Liver (tissue), 9 donors: Measurements from ENCODE around the gene RNF144A. TPM values are rescaled to one million over a fixed set of nuclear protein-coding genes. Genes with fewer than 3 reads are reported as not detected.

Experiments used
- DNase-seq: peaks from one replicate; pipeline ENCODE4 v3.0.0-alpha.2; 2017; ENCODE audit warnings: low spot score
- H3K27ac ChIP-seq, 2 donors: one replicate each; pipeline ENCODE4 v1.7.0; 2013; ENCODE audit warnings: inconsistent platforms in 2 of 2, low read length in 2 of 2, control low read depth in 1 of 2, low read depth in 1 of 2, mild to moderate bottlenecking in 1 of 2
- H3K27me3 ChIP-seq, 4 donors: one replicate each; pipeline versions ENCODE4 v1.6.1 to v1.7.0; 2013; ENCODE audit warnings: low read length in 3 of 4, inconsistent platforms in 1 of 4, mild to moderate bottlenecking in 1 of 4, moderate library complexity in 1 of 4; ENCODE audit not compliant: control insufficient read depth in 4 of 4, insufficient read depth in 4 of 4
- H3K36me3 ChIP-seq, 4 donors: one replicate each; pipeline versions ENCODE4 v1.6.1 to v1.7.0; 2013; ENCODE audit warnings: low read length in 3 of 4, mild to moderate bottlenecking in 3 of 4, low read depth in 1 of 4, moderate library complexity in 1 of 4; ENCODE audit not compliant: control insufficient read depth in 4 of 4, insufficient read depth in 3 of 4
- H3K4me1 ChIP-seq, 4 donors: one replicate each; pipeline versions ENCODE4 v1.6.1 to v1.7.0; 2013; ENCODE audit warnings: low read length in 3 of 4, mild to moderate bottlenecking in 3 of 4, moderate library complexity in 1 of 4; ENCODE audit not compliant: control insufficient read depth in 4 of 4, insufficient read depth in 4 of 4
- H3K4me3 ChIP-seq, 3 donors: one replicate each; pipeline versions ENCODE4 v1.6.1 to v1.7.0; 2013; ENCODE audit warnings: low read length in 3 of 3, control low read depth in 1 of 3, low read depth in 1 of 3, mild to moderate bottlenecking in 1 of 3
- H3K9ac ChIP-seq, 2 donors: one replicate each; pipeline ENCODE4 v1.7.0; 2013; ENCODE audit warnings: low read length in 2 of 2, mild to moderate bottlenecking in 2 of 2, moderate library complexity in 2 of 2, control low read depth in 1 of 2, low read depth in 1 of 2
- H3K9me3 ChIP-seq, 4 donors: one replicate each; pipeline versions ENCODE4 v1.6.1 to v1.7.0; 2013; ENCODE audit warnings: low read length in 3 of 4; ENCODE audit not compliant: control insufficient read depth in 4 of 4
- EGR1 ChIP-seq, 2 donors: IDR thresholded peaks; 2 replicates each; pipeline ENCODE4 v1.6.1; 2016 to 2018; ENCODE audit warnings: antibody characterized with exemption in 2 of 2, low read depth in 2 of 2
- FOXA1 ChIP-seq: IDR thresholded peaks from 2 replicates; pipeline ENCODE4 v1.6.1; 2016; ENCODE audit warnings: antibody characterized with exemption
- FOXA2 ChIP-seq: IDR thresholded peaks from 2 replicates; pipeline ENCODE4 v1.6.1; 2016; ENCODE audit warnings: antibody characterized with exemption
- GABPA ChIP-seq, 2 donors: IDR thresholded peaks in 1 of 2; conservative IDR thresholded peaks in 1 of 2; 2 replicates each; pipeline ENCODE4 v1.6.1; 2016; ENCODE audit warnings: antibody characterized with exemption in 2 of 2, mild to moderate bottlenecking in 1 of 2, moderate library complexity in 1 of 2
- HNF4A ChIP-seq, 2 donors: conservative IDR thresholded peaks; 2 replicates each; pipeline ENCODE4 v1.6.1; 2016; ENCODE audit warnings: antibody characterized with exemption in 2 of 2, mild to moderate bottlenecking in 2 of 2
- HNF4G ChIP-seq: IDR thresholded peaks from 2 replicates; pipeline ENCODE4 v1.6.1; 2016; ENCODE audit warnings: antibody characterized with exemption
- JUND ChIP-seq, 2 donors: IDR thresholded peaks; 2 replicates each; pipeline ENCODE4 v1.6.1; 2016; ENCODE audit warnings: antibody characterized with exemption in 2 of 2
- NR2F2 ChIP-seq: IDR thresholded peaks from 2 replicates; pipeline ENCODE4 v1.6.1; 2016; ENCODE audit warnings: antibody characterized with exemption
- RAD21 ChIP-seq, 2 donors: IDR thresholded peaks; 2 replicates each; pipeline ENCODE4 v1.6.1; 2016; ENCODE audit warnings: antibody characterized with exemption in 2 of 2, mild to moderate bottlenecking in 2 of 2
- REST ChIP-seq: IDR thresholded peaks from 2 replicates; pipeline ENCODE4 v1.6.1; 2016; ENCODE audit warnings: antibody characterized with exemption, mild to moderate bottlenecking
- RXRA ChIP-seq, 2 donors: IDR thresholded peaks; 2 replicates each; pipeline ENCODE4 v1.6.1; 2017 to 2018; ENCODE audit warnings: antibody characterized with exemption in 2 of 2, mild to moderate bottlenecking in 1 of 2
- SP1 ChIP-seq: IDR thresholded peaks from 2 replicates; pipeline ENCODE4 v1.6.1; 2018; ENCODE audit warnings: antibody characterized with exemption, mild to moderate bottlenecking
- YY1 ChIP-seq: IDR thresholded peaks from 2 replicates; pipeline ENCODE4 v1.6.1; 2016; ENCODE audit warnings: antibody characterized with exemption, mild to moderate bottlenecking
- WGBS: extraction: QIAGEN DNeasy Blood & Tissue Kit; methylation state at CpG from one replicate; pipeline ENCODE4 v1.1.7; 2013; 5-methylcytosine and 5-hydroxymethylcytosine counted together
- polyA plus RNA-seq, 2 donors: library from polyadenylated mRNA; stranded (reverse) in 1 of 2; unstranded in 1 of 2; fragments of 200-250 nt in 1 of 2; fragments of >200 nt in 1 of 2; fragmentation: Nextera tagmentation in 1 of 2; extraction: Ambion mirVana in 1 of 2; gene quantifications; one replicate each; pipeline versions ENCODE4 v1.2.1 to v1.2.3, GENCODE V29; 2013 to 2015
- total RNA-seq, 2 donors: library from RNA; depleted of rRNA; stranded (reverse); fragments of >200 nt; gene quantifications; one replicate each; pipeline ENCODE4 v1.2.3, GENCODE V29; 2014
- TF ChIP-seq, protein P1 (sequence below): IDR thresholded peaks from 2 replicates; pipeline ENCODE4 v1.6.1; 2016; ENCODE audit warnings: antibody characterized with exemption
- TF ChIP-seq, protein P2 (sequence below): IDR thresholded peaks from 2 replicates; pipeline ENCODE4 v1.6.1; 2016; ENCODE audit warnings: antibody characterized with exemption
- TF ChIP-seq, protein P3 (sequence below): fragments of 150-350 bp; IDR thresholded peaks from 2 replicates; pipeline ENCODE4 v1.5.1; 2017; ENCODE audit warnings: improper control_type of control experiment, low read depth, low read length; ENCODE audit not compliant: missing input control
- TF ChIP-seq, protein P4 (sequence below): IDR thresholded peaks from 2 replicates; pipeline ENCODE4 v1.6.1; 2016; ENCODE audit warnings: antibody characterized with exemption
- donor health status: healthy.
- donor health status: healthy.
- donor health status: healthy.
- donor health status: healthy.
- donor health status: healthy.

RNF144A gene
- total and polyA plus RNA-seq, 4 donors = 1.0 to 10.4 (median 2.3) TPM

DNA sequence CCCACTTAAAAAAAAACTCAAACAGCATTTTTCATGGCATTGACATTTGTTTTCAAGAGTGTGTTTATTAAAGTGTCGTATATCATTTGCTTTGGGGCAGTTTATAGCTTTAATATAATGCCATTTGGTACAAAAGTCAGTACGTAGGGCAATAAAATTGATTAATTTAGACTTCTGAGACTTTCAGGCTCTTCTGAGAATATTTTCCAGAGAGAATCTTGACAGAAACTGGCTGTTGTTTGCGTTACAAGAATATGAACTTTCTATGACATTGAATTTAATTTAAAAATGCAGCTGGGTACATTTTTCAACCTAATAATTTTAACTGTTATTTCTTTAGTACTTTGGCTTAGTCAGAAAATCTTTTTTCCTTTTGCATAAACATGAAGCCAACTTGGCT is 98.9 kb downstream of the RNF144A start:
- WGBS = 92% methylated on average over 3 of the region's 3 CpGs

DNA sequence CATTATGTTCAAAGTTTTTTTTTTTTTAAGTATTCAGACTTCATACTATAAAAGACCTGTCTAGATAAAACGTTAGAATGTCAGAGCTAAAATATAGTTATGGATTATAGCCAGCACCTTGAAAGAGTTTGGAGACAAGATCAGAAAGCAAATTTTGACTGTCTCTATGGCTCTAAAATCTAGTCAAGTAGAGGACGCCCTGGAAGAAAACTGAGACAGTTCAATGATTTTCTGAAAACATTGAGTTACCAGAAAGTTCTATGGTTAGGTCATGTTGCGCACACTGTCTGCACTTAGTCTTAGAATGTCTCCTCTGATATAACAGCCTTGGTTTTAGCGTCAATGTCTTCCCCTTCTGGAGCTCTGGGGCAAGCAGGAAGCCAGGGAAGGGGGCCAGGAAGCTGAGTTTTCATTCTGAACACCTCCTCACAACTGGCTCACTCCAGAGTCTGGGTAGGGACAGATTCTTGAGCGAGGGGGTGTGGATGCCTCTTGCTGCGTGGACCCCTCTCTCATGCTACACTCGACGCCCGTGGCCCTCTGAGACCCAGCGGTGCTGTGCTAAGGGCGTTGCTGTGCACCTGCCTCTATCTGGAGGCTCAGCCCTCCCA is 99.5 kb downstream of the RNF144A start:
- 91% methylated on average over 11 of the region's 11 CpGs for WGBS
- no peaks in the 10 kb centered on the region for H3K4me1 ChIP-seq
- DNase-seq = no peak

More for the DNA sequence above, 98.9 kb downstream of the RNF144A start:
- no peaks in the 10 kb centered on the region for H3K9me3 ChIP-seq
- DNase-seq = no peak
- no peaks in the 10 kb centered on the region for H3K4me1 ChIP-seq
- TF ChIP-seq YY1 (no peak), HNF4G (no peak), GABPA (IDR thresholded peaks at IDR 0.05 in 1 of 2, conservative IDR thresholded peaks at IDR 0.05 in 1 of 2) (no peak), SP1 (no peak), NR2F2 (no peak), RAD21 (IDR thresholded peaks at IDR 0.05) (no peak), RXRA (IDR thresholded peaks at IDR 0.05) (no peak), FOXA1 (no peak), HNF4A (conservative IDR thresholded peaks at IDR 0.05) (no peak), EGR1 (IDR thresholded peaks at IDR 0.05; ENCODE audit: low read depth in 2 of 2) (no peak)
- TF ChIP-seq, protein P1, sequence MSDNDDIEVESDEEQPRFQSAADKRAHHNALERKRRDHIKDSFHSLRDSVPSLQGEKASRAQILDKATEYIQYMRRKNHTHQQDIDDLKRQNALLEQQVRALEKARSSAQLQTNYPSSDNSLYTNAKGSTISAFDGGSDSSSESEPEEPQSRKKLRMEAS = no peak
- TF ChIP-seq, protein P2, sequence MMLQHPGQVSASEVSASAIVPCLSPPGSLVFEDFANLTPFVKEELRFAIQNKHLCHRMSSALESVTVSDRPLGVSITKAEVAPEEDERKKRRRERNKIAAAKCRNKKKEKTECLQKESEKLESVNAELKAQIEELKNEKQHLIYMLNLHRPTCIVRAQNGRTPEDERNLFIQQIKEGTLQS = no peak
- TF ChIP-seq, protein P3, sequence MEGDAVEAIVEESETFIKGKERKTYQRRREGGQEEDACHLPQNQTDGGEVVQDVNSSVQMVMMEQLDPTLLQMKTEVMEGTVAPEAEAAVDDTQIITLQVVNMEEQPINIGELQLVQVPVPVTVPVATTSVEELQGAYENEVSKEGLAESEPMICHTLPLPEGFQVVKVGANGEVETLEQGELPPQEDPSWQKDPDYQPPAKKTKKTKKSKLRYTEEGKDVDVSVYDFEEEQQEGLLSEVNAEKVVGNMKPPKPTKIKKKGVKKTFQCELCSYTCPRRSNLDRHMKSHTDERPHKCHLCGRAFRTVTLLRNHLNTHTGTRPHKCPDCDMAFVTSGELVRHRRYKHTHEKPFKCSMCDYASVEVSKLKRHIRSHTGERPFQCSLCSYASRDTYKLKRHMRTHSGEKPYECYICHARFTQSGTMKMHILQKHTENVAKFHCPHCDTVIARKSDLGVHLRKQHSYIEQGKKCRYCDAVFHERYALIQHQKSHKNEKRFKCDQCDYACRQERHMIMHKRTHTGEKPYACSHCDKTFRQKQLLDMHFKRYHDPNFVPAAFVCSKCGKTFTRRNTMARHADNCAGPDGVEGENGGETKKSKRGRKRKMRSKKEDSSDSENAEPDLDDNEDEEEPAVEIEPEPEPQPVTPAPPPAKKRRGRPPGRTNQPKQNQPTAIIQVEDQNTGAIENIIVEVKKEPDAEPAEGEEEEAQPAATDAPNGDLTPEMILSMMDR = no peak
- TF ChIP-seq, protein P4, sequence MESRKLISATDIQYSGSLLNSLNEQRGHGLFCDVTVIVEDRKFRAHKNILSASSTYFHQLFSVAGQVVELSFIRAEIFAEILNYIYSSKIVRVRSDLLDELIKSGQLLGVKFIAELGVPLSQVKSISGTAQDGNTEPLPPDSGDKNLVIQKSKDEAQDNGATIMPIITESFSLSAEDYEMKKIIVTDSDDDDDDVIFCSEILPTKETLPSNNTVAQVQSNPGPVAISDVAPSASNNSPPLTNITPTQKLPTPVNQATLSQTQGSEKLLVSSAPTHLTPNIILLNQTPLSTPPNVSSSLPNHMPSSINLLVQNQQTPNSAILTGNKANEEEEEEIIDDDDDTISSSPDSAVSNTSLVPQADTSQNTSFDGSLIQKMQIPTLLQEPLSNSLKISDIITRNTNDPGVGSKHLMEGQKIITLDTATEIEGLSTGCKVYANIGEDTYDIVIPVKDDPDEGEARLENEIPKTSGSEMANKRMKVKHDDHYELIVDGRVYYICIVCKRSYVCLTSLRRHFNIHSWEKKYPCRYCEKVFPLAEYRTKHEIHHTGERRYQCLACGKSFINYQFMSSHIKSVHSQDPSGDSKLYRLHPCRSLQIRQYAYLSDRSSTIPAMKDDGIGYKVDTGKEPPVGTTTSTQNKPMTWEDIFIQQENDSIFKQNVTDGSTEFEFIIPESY = no peak
- no peak overlapping the region for H3K27ac ChIP-seq
- H3K27me3 ChIP-seq = no peaks in the 10 kb centered on the region
- no peaks in the 10 kb centered on the region for H3K36me3 ChIP-seq
- H3K4me3 ChIP-seq = no peak overlapping the region
- no peak overlapping the region for H3K9ac ChIP-seq

More for the DNA sequence above, 99.5 kb downstream of the RNF144A start:
- Histone ChIP-seq H3K4me3 (no peak overlapping the region), H3K9me3 (no peaks in the 10 kb centered on the region), H3K36me3 (no peaks in the 10 kb centered on the region), H3K9ac (no peak overlapping the region), H3K27me3 (no peaks in the 10 kb centered on the region), H3K27ac (no peak overlapping the region)
- TF ChIP-seq GABPA (IDR thresholded peaks at IDR 0.05 in 1 of 2, conservative IDR thresholded peaks at IDR 0.05 in 1 of 2) (no peak), FOXA2 (no peak), RXRA (IDR thresholded peaks at IDR 0.05) (no peak), EGR1 (IDR thresholded peaks at IDR 0.05; ENCODE audit: low read depth in 2 of 2) (no peak), SP1 (no peak), NR2F2 (no peak), JUND (IDR thresholded peaks at IDR 0.05) (no peak), HNF4A (conservative IDR thresholded peaks at IDR 0.05) (no peak), RAD21 (IDR thresholded peaks at IDR 0.05) (no peak), REST (no peak)
- TF ChIP-seq, protein P3 = no peak
- TF ChIP-seq, protein P1 = no peak
- TF ChIP-seq, protein P2 = no peak
